ENCODE measurements around the gene TUBB4B. TPM values are rescaled to one million over a fixed set of nuclear protein-coding genes. Genes with fewer than 3 reads are reported as not detected.

Gene TUBB4B
- total RNA-seq, 2 experiments from 2014 or later, result 314 to 319 TPM

Other genes with a start within 250 kb of the TUBB4B start
- gene PAXX, start 248.9 kb upstream of the TUBB4B start, total RNA-seq, result 10 to 100 TPM; 64.4 to 68.5 TPM
- gene CLIC3, start 244.7 kb upstream of the TUBB4B start, total RNA-seq, result 1 to 10 TPM; 3.7 to 4.9 TPM
- gene ABCA2, start 213.1 kb upstream of the TUBB4B start, total RNA-seq, result 10 to 100 TPM; 55.5 to 65.9 TPM
- 10 to 100 TPM in 1 of 2 experiments, 1 to 10 TPM in 1; 9.9 to 10.4 TPM for gene FUT7, start 209.2 kb upstream of the TUBB4B start, total RNA-seq
- gene NPDC1, start 195.1 kb upstream of the TUBB4B start, total RNA-seq, result 10 to 100 TPM; 82.8 to 89.2 TPM
- under 1 TPM; 0.15 to 0.40 TPM for gene ENTPD2, start 187.2 kb upstream of the TUBB4B start, total RNA-seq
- gene SAPCD2, start 170.7 kb upstream of the TUBB4B start, total RNA-seq, result 10 to 100 TPM; 26.8 to 27.0 TPM
- 10 to 100 TPM; 20.2 to 21.9 TPM for gene UAP1L1, start 163.8 kb upstream of the TUBB4B start, total RNA-seq
- gene MAN1B1, start 154.3 kb upstream of the TUBB4B start, total RNA-seq, result 10 to 100 TPM; 51.4 to 51.9 TPM
- gene DPP7, start 126.6 kb upstream of the TUBB4B start, total RNA-seq, result 100 to 1,000 TPM; 253 to 257 TPM
- under 1 TPM; 0.40 to 0.43 TPM for gene GRIN1, start 102.1 kb upstream of the TUBB4B start, total RNA-seq
- gene LRRC26, start 71.2 kb upstream of the TUBB4B start, total RNA-seq, result not detected
- gene TMEM210, start 69.2 kb upstream of the TUBB4B start, total RNA-seq, result not detected
- 10 to 100 TPM; 53.3 to 57.8 TPM for gene ANAPC2, start 52.7 kb upstream of the TUBB4B start, total RNA-seq
- gene SSNA1, start 52.6 kb upstream of the TUBB4B start, total RNA-seq, result 10 to 100 TPM; 70.0 to 76.3 TPM
- 1 to 10 TPM; 8.5 to 9.4 TPM for gene TPRN, start 40.5 kb upstream of the TUBB4B start, total RNA-seq
- 10 to 100 TPM; 28.9 to 29.2 TPM for gene TMEM203, start 35.6 kb upstream of the TUBB4B start, total RNA-seq
- 10 to 100 TPM; 27.7 to 30.0 TPM for gene NDOR1, start 35.6 kb upstream of the TUBB4B start, total RNA-seq
- gene RNF208, start 19.0 kb upstream of the TUBB4B start, total RNA-seq, result 1 to 10 TPM; 2.2 to 2.5 TPM
- gene CYSRT1, start 16.1 kb upstream of the TUBB4B start, total RNA-seq, result under 1 TPM; 0.86 to 0.93 TPM
- gene RNF224, start 13.8 kb upstream of the TUBB4B start, total RNA-seq, result under 1 TPM in 1 of 2 experiments, not detected in 1; 0.20 TPM
- not detected for gene SLC34A3, start 10.4 kb upstream of the TUBB4B start, total RNA-seq
- not detected for gene STPG3, start 10.0 kb downstream of the TUBB4B start, total RNA-seq
- gene NELFB, start 14.0 kb downstream of the TUBB4B start, total RNA-seq, result 10 to 100 TPM; 58.8 to 59.6 TPM
- gene TOR4A, start 36.4 kb downstream of the TUBB4B start, total RNA-seq, result 10 to 100 TPM; 22.4 to 23.2 TPM
- gene NRARP, start 61.0 kb downstream of the TUBB4B start, total RNA-seq, result under 1 TPM; 0.71 to 0.75 TPM
- gene EXD3, start 181.9 kb downstream of the TUBB4B start, total RNA-seq, result 10 to 100 TPM; 17.9 to 18.1 TPM
- under 1 TPM; 0.50 to 0.73 TPM for gene NOXA1, start 182.1 kb downstream of the TUBB4B start, total RNA-seq
- gene ENTPD8, start 200.1 kb downstream of the TUBB4B start, total RNA-seq, result not detected
- gene NSMF, start 218.0 kb downstream of the TUBB4B start, total RNA-seq, result 10 to 100 TPM; 29.0 to 31.9 TPM

Measured in activated CD4-positive, alpha-beta memory T cell treated with anti-CD3 and anti-CD28 coated beads, Interleukin-2, amount 10 ng/mL, durations not matched to agents 7 days and 5 days (primary cell).